IPS-15b (cell line): ENCODE measurements around the gene SLC46A2.
A peak's percentile ranks its signal among the peaks of the same experiment; 100 is the strongest.

Experiments used
- H3K27me3 ChIP-seq: one replicate; pipeline ENCODE4 v1.6.1; 2013; ENCODE audit warnings: low read length; ENCODE audit not compliant: control insufficient read depth, insufficient read depth
- H3K36me3 ChIP-seq: one replicate; pipeline ENCODE4 v1.6.1; 2013; ENCODE audit warnings: low read length; ENCODE audit not compliant: control insufficient read depth, insufficient read depth
- H3K4me1 ChIP-seq: one replicate; pipeline ENCODE4 v1.6.1; 2013; ENCODE audit warnings: mild to moderate bottlenecking, low read length; ENCODE audit not compliant: control insufficient read depth, insufficient read depth
- H3K4me3 ChIP-seq: one replicate; pipeline ENCODE4 v1.5.1; 2013; ENCODE audit warnings: low read depth, low read length
- H3K9ac ChIP-seq: one replicate; pipeline ENCODE4 v1.6.1; 2013; ENCODE audit warnings: low read depth, mild to moderate bottlenecking, low read length
- H3K9me3 ChIP-seq: one replicate; pipeline ENCODE4 v1.6.1; 2013; ENCODE audit warnings: mild to moderate bottlenecking, low read length; ENCODE audit not compliant: control insufficient read depth, insufficient read depth

The SLC46A2 gene, protein sequence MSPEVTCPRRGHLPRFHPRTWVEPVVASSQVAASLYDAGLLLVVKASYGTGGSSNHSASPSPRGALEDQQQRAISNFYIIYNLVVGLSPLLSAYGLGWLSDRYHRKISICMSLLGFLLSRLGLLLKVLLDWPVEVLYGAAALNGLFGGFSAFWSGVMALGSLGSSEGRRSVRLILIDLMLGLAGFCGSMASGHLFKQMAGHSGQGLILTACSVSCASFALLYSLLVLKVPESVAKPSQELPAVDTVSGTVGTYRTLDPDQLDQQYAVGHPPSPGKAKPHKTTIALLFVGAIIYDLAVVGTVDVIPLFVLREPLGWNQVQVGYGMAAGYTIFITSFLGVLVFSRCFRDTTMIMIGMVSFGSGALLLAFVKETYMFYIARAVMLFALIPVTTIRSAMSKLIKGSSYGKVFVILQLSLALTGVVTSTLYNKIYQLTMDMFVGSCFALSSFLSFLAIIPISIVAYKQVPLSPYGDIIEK

DNA sequence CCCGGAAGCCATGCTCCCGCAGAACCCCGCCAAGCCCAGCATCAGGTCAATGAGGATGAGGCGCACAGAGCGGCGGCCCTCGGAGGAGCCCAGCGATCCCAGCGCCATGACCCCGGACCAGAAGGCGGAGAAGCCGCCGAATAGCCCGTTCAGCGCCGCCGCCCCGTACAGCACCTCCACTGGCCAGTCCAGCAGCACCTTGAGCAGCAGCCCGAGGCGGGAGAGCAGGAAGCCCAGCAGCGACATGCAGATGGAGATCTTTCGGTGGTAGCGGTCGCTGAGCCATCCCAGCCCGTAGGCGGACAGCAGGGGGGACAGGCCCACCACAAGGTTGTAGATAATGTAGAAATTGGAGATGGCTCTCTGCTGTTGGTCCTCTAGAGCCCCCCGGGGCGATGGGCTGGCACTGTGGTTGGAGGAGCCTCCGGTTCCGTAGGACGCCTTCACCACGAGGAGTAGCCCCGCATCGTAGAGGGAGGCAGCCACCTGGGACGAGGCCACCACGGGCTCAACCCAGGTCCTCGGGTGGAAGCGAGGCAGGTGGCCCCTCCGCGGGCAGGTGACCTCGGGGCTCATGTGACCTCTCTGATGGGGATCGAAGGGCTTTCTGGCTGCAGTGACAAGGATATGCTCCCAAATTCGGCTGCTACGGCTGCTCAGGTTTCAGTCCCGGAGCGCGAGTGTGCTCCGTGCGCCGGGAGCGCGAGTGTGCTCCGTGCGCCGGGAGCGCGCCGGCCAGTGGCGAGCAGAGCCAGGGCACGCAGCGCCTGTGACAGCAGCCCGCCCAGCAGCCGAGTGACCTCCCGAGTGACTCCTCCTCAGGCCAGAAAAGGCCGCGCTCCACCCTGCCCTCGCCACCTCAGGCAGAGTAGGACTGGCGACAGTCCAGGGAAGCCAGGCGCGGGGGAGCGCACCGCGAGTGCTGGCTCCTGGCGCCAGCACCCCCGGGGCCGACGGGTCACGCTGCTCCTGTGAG, at the start of gene SLC46A2:
TSS of gene SLC46A2 (minus strand) at position 771 of the 976 bp plus-strand sequence. CDS start at position 576, 195 bp downstream.
- Histone ChIP-seq H3K4me1 (no peaks in the 10 kb centered on the region), H3K9ac (no peak within 1 kb of the TSS), H3K27me3 (peaks cover 39% of the 10 kb centered on the region), H3K4me3 (peak within 1 kb of the TSS; percentile 73), H3K9me3 (no peaks in the 10 kb centered on the region), H3K36me3 (no peaks in the 10 kb centered on the region)

DNA sequence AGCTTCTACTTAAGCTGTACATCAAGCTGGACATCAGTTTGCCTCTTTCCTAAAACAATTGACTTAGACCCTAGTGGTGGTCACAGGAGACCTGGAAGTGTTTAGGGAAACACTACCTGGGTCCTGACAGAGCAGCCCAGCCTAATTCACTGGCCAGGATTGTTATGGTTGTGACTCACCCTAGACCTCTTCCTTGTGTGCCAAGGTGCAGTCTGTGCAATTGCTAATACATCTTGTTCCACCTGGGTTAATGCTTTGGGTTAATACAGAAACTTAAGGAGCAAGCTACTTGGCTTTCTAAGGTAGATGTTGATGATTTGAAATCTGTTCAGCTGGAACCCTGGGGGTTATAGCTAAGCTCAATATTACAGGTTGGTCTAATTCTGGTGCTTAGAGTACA, 48.7 kb upstream of the SLC46A2 start:
- H3K9me3 ChIP-seq = no peaks in the 10 kb centered on the region
- H3K4me1 ChIP-seq = no peaks in the 10 kb centered on the region
- H3K9ac ChIP-seq = no peak overlapping the region
- no peaks in the 10 kb centered on the region for H3K36me3 ChIP-seq
- H3K4me3 ChIP-seq = no peak overlapping the region
- peaks cover 11% of the 10 kb centered on the region for H3K27me3 ChIP-seq

DNA sequence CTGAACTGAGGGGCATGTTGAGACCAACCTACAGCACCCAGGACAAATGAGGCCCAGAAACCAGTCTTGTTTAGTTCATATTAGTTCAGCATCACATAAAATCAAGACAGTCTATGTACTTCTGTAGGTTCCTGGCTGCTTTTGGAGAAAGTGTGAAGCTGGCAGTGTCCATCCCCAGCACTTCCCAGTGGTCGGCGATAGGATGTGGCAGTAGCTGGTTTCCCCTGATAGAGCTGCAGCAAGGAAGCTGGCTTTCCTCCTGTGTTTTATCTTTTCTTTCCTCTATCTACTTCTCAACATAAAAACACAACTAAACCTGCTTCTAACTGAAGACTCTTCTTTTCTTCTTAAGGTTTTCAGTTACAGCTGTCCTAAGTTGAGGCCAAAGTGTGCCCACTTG, 43.0 kb upstream of the SLC46A2 start:
- Histone ChIP-seq H3K36me3 (no peaks in the 10 kb centered on the region), H3K27me3 (peaks cover 11% of the 10 kb centered on the region), H3K9me3 (no peaks in the 10 kb centered on the region), H3K9ac (no peak overlapping the region), H3K4me1 (no peaks in the 10 kb centered on the region), H3K4me3 (no peak overlapping the region)

DNA sequence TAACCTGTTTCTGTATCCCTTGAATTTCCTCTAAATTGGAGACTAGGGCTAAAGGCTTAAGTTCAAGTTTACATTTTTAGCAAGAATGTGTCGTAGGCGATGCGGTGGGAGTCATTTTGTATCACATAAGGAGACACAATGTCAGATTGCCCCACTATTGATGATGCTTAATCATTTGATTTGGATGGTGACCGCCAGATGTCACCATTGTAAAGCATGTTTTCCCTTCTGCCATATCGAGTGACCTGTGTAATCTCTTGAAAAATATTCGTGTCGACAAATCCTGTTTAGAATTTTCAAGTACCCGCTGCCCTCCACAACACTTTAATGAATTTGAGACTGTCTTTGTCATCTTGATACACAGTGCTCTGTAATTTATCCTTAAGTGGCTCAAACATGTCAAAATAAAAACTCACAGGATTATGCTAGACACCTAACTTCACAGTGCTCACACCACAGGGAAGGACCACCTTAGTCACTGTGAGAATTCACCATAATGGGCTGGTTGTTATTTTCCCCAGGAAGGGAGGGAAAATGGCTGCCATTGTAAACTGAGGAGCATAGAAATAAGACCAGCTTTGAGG, 34.5 kb upstream of the SLC46A2 start:
- no peaks in the 10 kb centered on the region for H3K36me3 ChIP-seq
- no peaks in the 10 kb centered on the region for H3K9me3 ChIP-seq
- H3K4me3 ChIP-seq = no peak overlapping the region
- H3K27me3 ChIP-seq = peaks cover 4% of the 10 kb centered on the region
- no peak overlapping the region for H3K9ac ChIP-seq
- H3K4me1 ChIP-seq = no peaks in the 10 kb centered on the region

DNA sequence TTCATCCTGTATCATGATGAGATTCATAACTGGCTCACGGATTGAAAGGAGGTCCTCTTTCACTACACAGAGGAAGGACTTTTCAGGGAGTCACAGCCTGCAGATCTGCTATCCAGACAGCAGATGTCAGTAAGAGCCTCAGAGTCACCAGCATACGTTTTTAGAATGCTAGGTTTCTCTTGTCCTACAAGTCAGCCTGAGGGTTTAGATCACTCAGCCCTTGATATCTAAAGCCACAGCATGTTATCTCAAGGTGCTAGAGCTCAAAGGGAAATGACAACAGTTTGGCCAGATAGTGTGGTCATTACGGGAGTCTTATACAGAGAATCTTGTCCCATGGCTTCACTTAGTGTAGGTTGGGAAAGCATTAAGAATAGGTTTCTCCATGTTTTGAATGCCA, 30.9 kb upstream of the SLC46A2 start:
- Histone ChIP-seq H3K9ac (no peak overlapping the region), H3K4me1 (no peaks in the 10 kb centered on the region), H3K27me3 (peaks cover 11% of the 10 kb centered on the region), H3K9me3 (no peaks in the 10 kb centered on the region), H3K4me3 (no peak overlapping the region), H3K36me3 (no peaks in the 10 kb centered on the region)

DNA sequence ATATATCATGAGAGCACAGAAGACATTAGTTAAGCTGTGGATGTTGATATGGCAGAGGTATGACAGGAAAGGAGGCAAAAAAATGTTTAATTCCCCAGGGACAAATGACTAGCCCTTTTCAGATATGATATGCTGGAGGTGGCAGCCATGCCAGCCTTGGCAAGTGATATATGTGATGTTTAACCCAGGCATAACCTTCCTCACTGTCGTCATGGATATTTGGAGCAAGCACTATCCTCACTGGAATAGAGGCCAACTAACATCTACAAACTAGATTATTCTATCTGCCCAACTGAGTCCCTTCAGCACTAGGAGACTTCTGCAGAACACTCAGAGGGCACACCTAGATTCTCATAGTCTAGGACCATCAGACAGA, 27.3 kb upstream of the SLC46A2 start:
- peaks cover 11% of the 10 kb centered on the region for H3K27me3 ChIP-seq
- H3K9me3 ChIP-seq = no peaks in the 10 kb centered on the region
- H3K4me1 ChIP-seq = no peaks in the 10 kb centered on the region

DNA sequence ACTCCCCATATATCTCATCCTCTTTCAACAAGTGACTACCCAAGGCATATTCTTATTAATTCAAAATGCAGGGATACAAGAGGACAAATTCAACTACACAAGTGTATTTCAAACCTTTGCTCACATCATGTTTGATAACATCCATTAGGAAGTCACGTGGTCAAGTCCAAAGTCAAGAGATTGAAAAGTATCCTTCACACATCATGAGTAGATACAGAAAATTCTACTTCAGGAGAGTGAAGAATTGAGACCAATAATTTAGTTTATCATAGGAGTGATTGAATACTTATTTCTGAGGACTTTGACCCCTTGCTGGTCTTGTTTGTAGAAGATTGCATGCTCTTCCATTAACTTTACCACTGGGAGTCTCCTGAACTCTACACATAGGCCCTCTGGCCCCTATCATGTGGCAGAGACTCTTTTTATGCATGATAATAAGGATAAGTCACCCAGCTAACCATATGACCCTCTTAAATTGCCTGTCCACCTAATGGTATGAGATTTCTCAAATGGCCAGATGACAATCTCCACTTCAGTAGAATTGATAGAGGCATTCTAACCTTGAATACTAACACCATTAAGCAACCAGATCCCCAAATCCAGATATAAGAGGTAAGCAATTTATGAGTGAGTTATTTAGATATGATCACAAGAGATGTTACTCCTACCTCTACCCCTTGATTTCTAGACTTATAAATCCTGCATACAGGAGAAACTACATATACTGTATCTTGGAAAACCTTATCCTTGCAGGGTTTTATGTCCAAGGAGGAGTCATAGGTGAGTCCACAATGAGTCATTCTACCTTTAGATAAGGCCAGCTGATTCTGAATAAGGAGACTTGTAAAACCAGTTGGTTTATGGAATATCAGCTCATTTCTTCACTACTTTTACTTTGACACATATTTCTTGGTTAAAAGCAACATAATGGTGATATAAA, 26.6 kb upstream of the SLC46A2 start:
- Histone ChIP-seq H3K9ac (no peak overlapping the region), H3K4me3 (no peak overlapping the region), H3K4me1 (no peaks in the 10 kb centered on the region), H3K27me3 (peaks cover 11% of the 10 kb centered on the region), H3K9me3 (no peaks in the 10 kb centered on the region), H3K36me3 (no peaks in the 10 kb centered on the region)

More for the DNA sequence above, 27.3 kb upstream of the SLC46A2 start:
- Histone ChIP-seq H3K4me3 (no peak overlapping the region), H3K36me3 (no peaks in the 10 kb centered on the region), H3K9ac (no peak overlapping the region)

DNA sequence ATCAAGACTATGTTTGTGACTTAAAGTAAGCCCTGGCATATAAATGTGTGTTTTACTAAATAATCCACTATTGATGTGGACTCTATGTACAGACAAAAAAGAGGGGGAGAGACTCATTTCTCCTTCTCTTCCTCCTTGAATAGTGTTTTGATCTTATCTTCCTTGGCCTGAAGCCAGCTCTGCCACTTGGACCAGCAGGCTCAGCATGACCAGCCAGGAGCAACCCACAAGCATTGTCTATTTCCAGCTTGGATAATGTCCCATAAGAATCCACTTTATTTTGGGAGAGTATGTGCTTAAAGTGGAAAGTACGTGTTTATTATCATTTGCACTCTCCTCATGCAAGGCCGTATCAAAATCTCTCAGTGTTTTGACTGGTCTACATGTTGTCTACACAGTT, 23.8 kb upstream of the SLC46A2 start:
- Histone ChIP-seq H3K4me1 (no peaks in the 10 kb centered on the region), H3K27me3 (peaks cover 10% of the 10 kb centered on the region), H3K36me3 (no peaks in the 10 kb centered on the region), H3K4me3 (no peak overlapping the region), H3K9ac (no peak overlapping the region), H3K9me3 (no peaks in the 10 kb centered on the region)

DNA sequence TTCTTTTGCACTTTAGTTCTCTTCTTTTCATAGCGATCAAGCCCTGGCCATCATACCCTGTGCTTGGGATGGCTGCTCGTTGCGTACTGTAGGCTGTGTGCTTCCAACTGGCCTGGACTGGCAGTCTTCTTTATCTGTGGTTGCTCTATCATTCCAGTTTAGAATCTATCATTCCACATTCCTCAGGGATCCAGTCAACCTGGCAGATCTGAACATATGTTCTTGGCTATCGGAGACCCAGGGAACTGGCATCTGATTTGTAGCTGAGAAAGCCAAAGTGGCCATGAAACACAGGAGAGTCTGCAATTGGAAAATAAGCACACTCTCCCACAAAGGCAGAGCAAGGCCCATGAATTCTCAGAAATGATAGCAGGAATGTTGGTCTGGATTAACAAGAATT, 22.6 kb upstream of the SLC46A2 start:
- H3K9ac ChIP-seq = no peak overlapping the region
- H3K9me3 ChIP-seq = no peaks in the 10 kb centered on the region
- peaks cover 10% of the 10 kb centered on the region for H3K27me3 ChIP-seq
- no peaks in the 10 kb centered on the region for H3K4me1 ChIP-seq
- no peak overlapping the region for H3K4me3 ChIP-seq
- no peaks in the 10 kb centered on the region for H3K36me3 ChIP-seq

DNA sequence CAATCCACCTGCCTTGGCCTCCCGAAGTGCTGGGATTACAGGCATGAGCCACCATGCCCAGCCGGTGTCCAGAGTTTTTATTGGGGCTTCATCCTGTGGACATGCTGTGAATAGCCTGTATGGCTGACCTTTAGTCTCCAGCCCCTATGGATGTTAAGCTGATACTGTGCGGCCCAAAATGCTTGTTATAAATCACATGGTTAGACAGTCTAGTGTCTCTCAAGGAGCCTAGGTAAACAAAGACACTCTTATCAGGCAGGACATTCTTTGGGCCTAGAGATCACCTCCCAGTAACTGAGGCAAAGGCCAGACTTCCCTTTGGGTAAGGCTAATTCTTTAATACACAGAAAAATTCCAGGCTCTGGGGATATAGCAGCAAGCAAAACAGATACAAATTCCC, 22.0 kb upstream of the SLC46A2 start:
- Histone ChIP-seq H3K36me3 (no peaks in the 10 kb centered on the region), H3K27me3 (peaks cover 4% of the 10 kb centered on the region), H3K9me3 (no peaks in the 10 kb centered on the region), H3K9ac (no peak overlapping the region), H3K4me1 (no peaks in the 10 kb centered on the region), H3K4me3 (no peak overlapping the region)

DNA sequence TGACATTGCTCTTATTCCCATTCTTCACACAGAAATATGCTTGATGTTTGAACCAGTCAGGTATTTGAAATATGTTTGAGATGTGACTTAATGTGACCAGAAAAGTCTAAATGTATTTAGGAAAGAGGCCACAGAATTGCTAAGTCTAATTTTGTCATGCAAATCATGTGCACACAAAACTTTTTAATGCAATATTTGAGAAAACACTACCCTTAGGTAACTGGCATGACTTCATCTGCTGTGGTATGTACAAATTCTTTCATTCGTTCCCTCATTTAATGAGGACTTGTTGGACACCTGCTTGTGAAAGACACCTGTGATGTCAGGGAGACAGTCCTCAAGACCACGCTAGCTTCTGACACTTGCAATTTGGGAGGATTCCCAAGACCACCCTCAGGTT, 21.1 kb upstream of the SLC46A2 start:
- H3K4me3 ChIP-seq = no peak overlapping the region
- H3K4me1 ChIP-seq = no peaks in the 10 kb centered on the region
- H3K27me3 ChIP-seq = peaks cover 3% of the 10 kb centered on the region
- H3K9me3 ChIP-seq = no peaks in the 10 kb centered on the region
- H3K9ac ChIP-seq = no peak overlapping the region
- no peaks in the 10 kb centered on the region for H3K36me3 ChIP-seq
